HG03108 (cell line): ENCODE data around the gene GTF2H3.
"Not testable (repeated sequence)": the region's sequence is repeated elsewhere in the genome, so short reads cannot be mapped to it uniquely, and the experiment has no call there.

Experiments
- ATAC-seq: cut with Tn5 transposase; IDR thresholded peaks from one replicate; pipeline ENCODE4 v1.9.1; 2021; ENCODE audit warnings: moderate library complexity; ENCODE audit not compliant: unreplicated experiment

GTF2H3 gene

GRCh38 chr12:123633379-123634141 lies at the start of gene GTF2H3, which contains the start of gene EIF2B1:
Gene GTF2H3, plus strand, starts transcription at chr12:123633829. Its CDS starts 31 bp downstream, at chr12:123633860.
Gene EIF2B1, minus strand, starts transcription at chr12:123633686. Its CDS starts 129 bp downstream, at chr12:123633557.
- ATAC-seq: peak; percentile 97

- ATAC-seq: no peak
Observed at GRCh38 chr12:123591702-123592481, 41.7 kb upstream of the GTF2H3 start.

GRCh38 chr12:123595729-123596128 lies 37.9 kb upstream of the GTF2H3 start:
- ATAC-seq: no peak

- no peak for ATAC-seq
Observed at GRCh38 chr12:123597100-123597499, 36.5 kb upstream of the GTF2H3 start.

- ATAC-seq: no peak
Observed at GRCh38 chr12:123598522-123598921, 35.1 kb upstream of the GTF2H3 start.

GRCh38 chr12:123599310-123599709 lies 34.3 kb upstream of the GTF2H3 start:
- no peak for ATAC-seq

GRCh38 chr12:123599721-123600120 lies 33.9 kb upstream of the GTF2H3 start:
- ATAC-seq: no peak

- ATAC-seq: peak; percentile 84
Observed at GRCh38 chr12:123601602-123602489, 31.8 kb upstream of the GTF2H3 start, which contains the start of gene DDX55. Gene DDX55, plus strand, starts transcription at chr12:123602099. Its CDS starts 50 bp downstream, at chr12:123602149.

- ATAC-seq: no peak
Observed at GRCh38 chr12:123602651-123603195, 30.9 kb upstream of the GTF2H3 start.

GRCh38 chr12:123603495-123603894 lies 30.1 kb upstream of the GTF2H3 start:
- not testable (repeated sequence) for ATAC-seq

GRCh38 chr12:123607756-123608155 lies 25.9 kb upstream of the GTF2H3 start:
- ATAC-seq: no peak

GRCh38 chr12:123608182-123608581 lies 25.4 kb upstream of the GTF2H3 start:
- ATAC-seq: no peak

- ATAC-seq: no peak
Observed at GRCh38 chr12:123614110-123614509, 19.5 kb upstream of the GTF2H3 start.

GRCh38 chr12:123614531-123614930 lies 19.1 kb upstream of the GTF2H3 start:
- ATAC-seq: no peak

GRCh38 chr12:123617144-123617543 lies 16.5 kb upstream of the GTF2H3 start:
- no peak for ATAC-seq

GRCh38 chr12:123617580-123617979 lies 16.0 kb upstream of the GTF2H3 start:
- no peak for ATAC-seq

- no peak for ATAC-seq
Observed at GRCh38 chr12:123621101-123621500, 12.5 kb upstream of the GTF2H3 start.

- no peak for ATAC-seq
Observed at GRCh38 chr12:123621619-123622530, 11.8 kb upstream of the GTF2H3 start.

GRCh38 chr12:123634142-123634561 lies 523 bp downstream of the GTF2H3 start:
- no peak for ATAC-seq
